Stimulated activated CD4-positive, alpha-beta T cell treated with anti-CD3 and anti-CD28 coated beads, Interleukin-12 subunit alpha, Interleukin-12 subunit beta, amount 100 ng/mL, for 4 hours (primary cell): ENCODE results near the gene HIP1.
"Not testable (repeated sequence)": the region's sequence is repeated elsewhere in the genome, so short reads cannot be mapped to it uniquely, and the experiment has no call there.

Source experiments
- DNase-seq: peaks from one replicate; pipeline ENCODE4 v3.0.0-alpha.2; 2020

Gene HIP1

GRCh38 chr7:75712517-75713361, 26.0 kb downstream of the HIP1 start:
- no peak for DNase-seq

DNA sequence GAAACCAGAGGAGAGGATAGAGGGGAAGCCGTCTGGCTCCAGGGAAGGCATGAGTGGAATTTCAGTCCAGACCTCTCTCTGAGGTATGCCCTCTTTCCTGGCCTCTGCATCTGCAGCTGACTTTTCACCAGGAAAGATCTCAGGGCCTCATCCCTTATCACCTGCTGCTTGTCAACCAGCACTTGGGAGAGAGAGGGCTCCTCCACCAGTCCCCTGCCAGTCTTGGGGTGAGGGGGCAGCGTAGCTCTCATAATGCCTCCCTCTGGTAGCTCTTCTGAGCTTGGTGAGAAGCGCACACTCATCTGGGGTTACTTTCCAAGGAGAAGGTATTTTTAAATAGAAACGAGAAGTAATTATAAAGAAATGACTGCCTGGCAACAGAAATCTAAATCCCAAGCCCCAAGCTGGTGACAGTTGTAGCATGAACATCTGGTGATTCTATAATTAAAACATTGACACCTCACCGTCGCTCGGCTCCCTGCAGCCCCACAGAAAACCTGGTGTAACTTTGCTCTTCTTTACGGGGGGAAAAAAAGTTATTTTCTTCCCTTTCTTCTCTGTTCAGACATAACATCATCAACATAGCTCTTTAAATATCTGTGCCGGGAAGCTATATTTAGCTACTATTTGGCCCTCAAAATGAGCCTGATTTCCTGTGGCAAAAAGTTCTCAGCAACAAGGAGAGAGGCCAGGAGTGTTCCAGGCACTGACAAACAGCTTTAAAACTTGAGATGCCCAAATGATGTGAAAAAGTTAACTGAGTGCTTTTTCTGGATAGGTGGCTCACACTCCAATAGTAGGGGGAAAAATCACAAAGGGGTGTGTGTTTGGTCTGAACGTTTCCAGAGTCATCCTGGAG, 26.9 kb downstream of the HIP1 start:
- DNase-seq: no peak

DNA sequence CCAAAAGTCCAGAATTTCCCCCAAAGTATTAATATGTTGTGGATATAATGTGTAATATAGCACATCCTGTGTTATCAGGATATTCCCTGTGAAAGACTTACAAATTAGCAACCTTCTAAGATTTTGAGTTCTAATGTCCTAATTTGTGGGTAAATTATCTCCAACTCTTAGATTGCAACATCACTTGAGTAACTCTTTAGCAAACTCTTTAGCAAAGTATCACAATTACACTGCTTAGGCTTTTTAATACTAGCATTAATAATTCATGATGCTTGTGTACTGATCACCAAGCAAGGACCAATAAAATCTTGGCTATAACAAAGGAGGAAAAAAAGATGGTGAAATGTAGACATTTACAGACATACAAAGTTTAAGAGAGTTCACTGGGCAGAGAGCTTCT, 27.7 kb downstream of the HIP1 start:
- no peak for DNase-seq

DNA sequence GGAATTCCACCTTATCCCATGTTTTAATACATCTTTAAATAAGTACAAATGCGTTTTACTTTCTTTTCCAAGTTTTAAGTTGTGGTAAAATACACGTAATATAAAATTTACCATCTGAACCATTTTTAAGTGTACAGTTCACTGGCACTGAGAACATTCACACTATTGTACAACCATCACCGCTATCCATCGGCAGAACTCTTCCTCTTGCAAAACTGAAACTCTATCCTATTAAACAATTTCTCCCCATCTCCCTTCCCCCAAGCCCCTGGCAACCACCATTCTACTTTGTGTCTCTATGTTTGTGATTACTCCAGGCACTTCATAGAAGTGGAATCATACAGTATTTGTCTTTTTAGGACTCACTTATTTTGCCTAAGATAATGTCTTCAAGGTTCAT, 33.8 kb downstream of the HIP1 start:
- no peak for DNase-seq

GRCh38 chr7:75702515-75702914, 36.2 kb downstream of the HIP1 start:
- no peak for DNase-seq

DNA sequence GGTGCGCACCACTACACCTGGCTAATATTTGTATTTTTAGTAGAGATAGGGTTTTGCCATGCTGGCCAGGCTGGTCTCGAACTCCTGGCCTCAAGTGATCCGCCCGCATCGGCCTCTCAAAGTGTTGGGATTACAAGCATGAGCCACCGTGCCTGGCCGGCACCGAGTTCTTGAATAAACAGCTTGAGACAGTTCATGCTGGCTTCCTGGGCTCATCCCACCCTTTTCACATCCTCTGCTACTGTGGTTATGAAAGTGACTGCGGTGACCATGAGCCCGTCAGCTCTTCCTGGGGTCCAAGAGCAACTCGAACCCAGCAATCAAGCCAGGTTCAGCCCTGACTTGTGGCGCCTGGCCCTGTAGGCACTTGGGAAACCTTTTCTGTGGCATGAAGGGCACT, 38.7 kb downstream of the HIP1 start:
- DNase-seq: no peak

DNA sequence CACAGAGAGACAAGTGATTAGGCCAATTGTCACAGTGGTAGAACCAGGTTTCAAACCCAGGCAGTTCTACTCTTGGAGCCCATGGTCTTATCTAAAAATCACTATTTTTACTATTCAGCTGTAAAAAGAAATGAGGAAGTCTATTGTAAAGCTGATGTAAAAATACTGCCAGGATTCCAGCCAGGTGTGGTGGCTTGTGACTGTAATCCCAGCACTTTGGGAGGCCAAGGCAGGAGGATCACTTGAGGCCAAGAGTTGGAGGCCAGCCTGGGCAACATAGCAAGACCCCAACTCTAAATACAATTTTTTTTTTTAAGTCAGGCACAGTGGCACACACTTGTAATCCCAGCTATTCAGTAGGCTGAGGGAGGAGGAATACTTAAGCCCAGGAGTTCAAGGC, 40.4 kb downstream of the HIP1 start:
- no peak for DNase-seq

GRCh38 chr7:75696263-75697037, 42.3 kb downstream of the HIP1 start:
- no peak for DNase-seq

- DNase-seq: no peak
Measured at GRCh38 chr7:75694638-75695399, 43.9 kb downstream of the HIP1 start.

GRCh38 chr7:75693668-75694067, 45.1 kb downstream of the HIP1 start:
- DNase-seq: not testable (repeated sequence)

DNA sequence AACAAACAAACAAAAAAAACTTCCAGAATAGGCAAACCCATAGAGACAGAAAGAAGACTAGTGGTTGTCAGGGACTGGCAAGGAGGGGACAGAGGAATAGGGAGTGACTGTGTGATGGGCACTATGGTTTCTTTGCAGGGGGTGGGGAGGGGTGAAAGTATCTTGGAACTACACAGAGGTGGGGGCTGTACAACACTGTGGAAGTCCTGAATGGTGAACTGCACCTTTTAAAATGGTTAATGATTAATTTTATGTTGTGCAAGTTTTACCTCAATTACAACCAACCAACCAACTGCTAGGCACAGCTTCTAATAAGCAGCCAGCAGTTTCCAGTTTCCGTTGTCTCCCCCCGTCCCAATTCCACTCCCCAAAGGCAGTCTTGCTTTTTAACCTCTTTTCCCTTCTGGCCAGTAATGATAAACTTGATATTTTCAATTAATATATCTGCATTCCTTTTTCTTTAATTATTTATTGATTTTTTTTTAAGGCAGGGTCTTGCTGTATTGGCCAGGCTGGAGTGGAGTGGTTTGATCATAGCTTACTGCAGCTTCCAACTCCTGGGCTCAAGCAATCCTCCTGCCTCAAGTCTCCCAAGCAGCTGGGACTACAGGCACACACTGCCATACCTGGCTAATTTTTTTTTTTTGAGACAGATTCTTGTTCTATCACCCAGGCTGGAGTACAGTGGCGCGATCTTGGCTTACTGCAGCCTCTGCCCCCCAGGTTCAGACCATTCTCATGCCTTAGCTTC, 46.8 kb downstream of the HIP1 start:
- no peak for DNase-seq

GRCh38 chr7:75690121-75690523, 48.6 kb downstream of the HIP1 start:
- no peak for DNase-seq

DNA sequence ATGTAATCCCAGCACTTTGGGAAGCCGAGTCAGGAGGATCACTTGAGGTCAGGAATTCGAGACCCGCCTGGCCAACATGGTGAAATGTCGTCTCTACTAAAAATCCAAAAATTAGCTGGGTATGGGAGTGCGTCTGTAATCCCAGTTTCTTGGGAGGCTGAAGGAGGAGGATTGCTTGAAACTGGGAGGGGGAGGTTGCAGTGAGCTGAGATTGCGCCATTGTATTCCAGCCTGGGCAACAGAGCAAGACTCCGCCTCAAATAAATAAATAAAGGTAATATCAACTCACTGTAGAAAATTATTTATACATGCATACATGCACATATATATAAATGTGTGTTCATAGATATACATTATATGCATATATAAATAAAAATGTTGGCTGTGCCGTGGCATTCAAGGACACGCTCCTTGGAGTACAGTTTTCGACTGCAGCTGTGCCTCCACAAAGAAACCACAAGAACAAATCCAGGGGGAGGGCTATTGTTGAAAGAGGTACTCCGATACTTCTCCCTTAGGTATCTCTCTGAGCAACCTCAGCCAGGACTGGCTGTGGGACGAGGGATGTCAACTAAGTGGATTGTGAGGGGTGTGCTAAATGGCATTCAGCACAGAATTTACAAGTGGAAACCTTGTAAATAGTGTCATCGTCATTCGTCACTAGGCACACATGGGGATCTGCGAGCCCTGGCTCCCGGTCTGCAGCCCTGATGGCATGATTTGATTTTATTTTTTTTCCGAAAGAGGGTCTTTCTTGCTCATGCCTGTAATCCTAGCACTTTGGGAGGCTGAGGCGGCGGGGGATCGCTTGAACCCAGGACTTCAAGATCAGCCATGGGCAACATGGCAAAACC, 49.3 kb downstream of the HIP1 start:
- no peak for DNase-seq

- no peak for DNase-seq
Measured at GRCh38 chr7:75688200-75689136, 50.3 kb downstream of the HIP1 start.

- DNase-seq: no peak
Measured at GRCh38 chr7:75687246-75688088, 51.3 kb downstream of the HIP1 start.

DNA sequence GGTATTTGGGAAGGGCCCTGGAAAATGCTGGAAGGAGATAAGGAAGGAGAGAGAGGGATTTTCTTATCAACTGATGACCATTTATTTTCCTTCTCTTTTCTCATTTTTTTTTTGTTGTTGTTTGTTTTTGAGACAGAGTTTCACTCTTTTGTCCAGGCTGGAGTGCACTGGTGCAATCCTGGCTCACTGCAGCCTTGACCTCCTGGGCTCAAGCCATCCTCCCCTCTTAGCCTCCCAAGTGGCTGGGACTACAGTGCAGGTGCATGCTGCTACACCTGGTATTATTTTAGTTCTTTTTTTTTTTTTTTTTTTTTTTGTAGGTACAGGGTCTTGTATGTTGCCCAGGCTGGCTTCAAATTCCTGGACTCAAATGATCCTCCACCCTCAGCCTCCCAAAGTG, 52.2 kb downstream of the HIP1 start:
- no peak for DNase-seq

GRCh38 chr7:75682052-75682451, 56.7 kb downstream of the HIP1 start:
- not testable (repeated sequence) for DNase-seq

DNA sequence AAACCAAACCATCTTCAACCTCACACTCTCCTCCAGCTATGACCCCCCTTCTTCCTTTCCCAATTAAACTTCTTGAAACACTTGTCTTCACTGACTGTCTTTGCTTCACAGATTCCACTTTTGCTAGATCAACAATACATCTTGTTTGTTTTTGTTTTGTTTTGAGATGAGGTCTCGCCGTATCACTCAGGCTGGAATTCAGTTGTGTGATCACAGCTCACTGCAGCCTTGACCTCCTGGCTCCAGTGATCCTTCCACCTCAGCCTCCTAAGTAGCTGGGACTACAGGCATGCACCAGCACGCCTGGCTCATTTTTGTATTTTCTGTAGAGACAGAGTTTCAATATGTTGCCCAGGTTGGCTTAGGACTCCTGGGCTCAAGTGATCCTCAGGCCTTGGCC, 59.7 kb downstream of the HIP1 start:
- no peak for DNase-seq

DNA sequence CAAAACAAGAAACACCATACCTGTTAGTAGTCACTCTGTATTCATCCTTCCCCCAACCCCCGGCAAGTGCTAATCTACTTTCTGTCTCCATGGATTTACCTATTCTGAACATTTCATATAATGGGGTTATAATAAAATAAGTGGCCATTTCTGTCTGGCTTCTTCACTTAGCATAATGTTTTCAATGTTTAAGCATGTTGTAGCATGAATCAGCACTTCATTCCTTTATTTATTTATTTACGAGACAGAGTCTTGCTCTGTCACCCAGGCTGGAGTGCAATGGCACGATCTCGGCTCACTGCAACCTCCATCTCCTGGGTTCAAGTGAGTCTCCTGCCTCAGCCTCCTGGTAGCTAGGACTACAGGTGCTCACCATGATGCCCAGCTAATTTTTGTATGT, 69.2 kb downstream of the HIP1 start:
- DNase-seq: no peak
